Muscle of arm (tissue), 14 donors: ENCODE measurements around the gene SCGB1D4. TPM values are rescaled to one million over a fixed set of nuclear protein-coding genes. Genes with fewer than 3 reads are reported as not detected.
"Not testable (repeated sequence)": the region's sequence is repeated elsewhere in the genome, so short reads cannot be mapped to it uniquely, and the experiment has no call there.

Source experiments
- DNase-seq: peaks from one replicate; pipeline ENCODE4 v3.0.0-alpha.2; 2013
- long read RNA-seq, 11 donors: transcript quantifications; one replicate each; lab custom pipeline, GENCODE V29; 2026
- polyA plus RNA-seq, 12 donors: library from polyadenylated mRNA; unstranded; fragments of 120-200 nt; gene quantifications; one replicate each; pipeline ENCODE4 v1.2.1, GENCODE V29; 2013; ENCODE audit not compliant: insufficient read length in 12 of 12

Gene SCGB1D4
- polyA plus RNA-seq = not detected
- long read RNA-seq, donor 1 = 0 reads
- long read RNA-seq, donor 2 = 0 reads
- long read RNA-seq, donor 3 = 0 reads
- long read RNA-seq, donor 4 = 0 reads
- long read RNA-seq, donor 5 = 0 reads
- long read RNA-seq, donor 6 = 0 reads
- long read RNA-seq, donor 7 = 0 reads
- long read RNA-seq, donor 8 = 0 reads
- long read RNA-seq, donor 9 = 0 reads
- long read RNA-seq, donor 10 = 0 reads
- long read RNA-seq, donor 11 = 0 reads

- no peak for DNase-seq
Measured at GRCh38 chr11:62298975-62299374, at the start of gene SCGB1D4. Gene SCGB1D4, minus strand, starts transcription at chr11:62299075. Its CDS starts 65 bp downstream, at chr11:62299010.

GRCh38 chr11:62345861-62346260 is 47.0 kb upstream of the SCGB1D4 start:
- no peak for DNase-seq

- no peak for DNase-seq
Measured at GRCh38 chr11:62344210-62344609, 45.3 kb upstream of the SCGB1D4 start.

- not testable (repeated sequence) for DNase-seq
Measured at GRCh38 chr11:62343646-62344190, 44.8 kb upstream of the SCGB1D4 start.

- no peak for DNase-seq
Measured at GRCh38 chr11:62341588-62341987, 42.7 kb upstream of the SCGB1D4 start.

- DNase-seq = peak; percentile 30
Measured at GRCh38 chr11:62340269-62340901, 41.5 kb upstream of the SCGB1D4 start.

- no peak for DNase-seq
Measured at GRCh38 chr11:62338218-62338617, 39.3 kb upstream of the SCGB1D4 start.

- DNase-seq = peak; percentile 69
Measured at GRCh38 chr11:62337303-62338181, 38.7 kb upstream of the SCGB1D4 start, which contains the start of gene ASRGL1. Gene ASRGL1, plus strand, starts transcription at chr11:62337448. Its CDS starts 530 bp downstream, at chr11:62337978.

GRCh38 chr11:62336949-62337302 is 38.1 kb upstream of the SCGB1D4 start:
- not testable (repeated sequence) for DNase-seq

GRCh38 chr11:62333768-62334167 is 34.9 kb upstream of the SCGB1D4 start:
- no peak for DNase-seq

GRCh38 chr11:62331264-62331663 is 32.4 kb upstream of the SCGB1D4 start:
- not testable (repeated sequence) for DNase-seq

- not testable (repeated sequence) for DNase-seq
Measured at GRCh38 chr11:62327541-62327940, 28.7 kb upstream of the SCGB1D4 start.

- not testable (repeated sequence) for DNase-seq
Measured at GRCh38 chr11:62326719-62327118, 27.8 kb upstream of the SCGB1D4 start.

- DNase-seq = not testable (repeated sequence)
Measured at GRCh38 chr11:62325781-62326180, 26.9 kb upstream of the SCGB1D4 start.

- peak; percentile 4 for DNase-seq
Measured at GRCh38 chr11:62324731-62325556, 26.1 kb upstream of the SCGB1D4 start.

GRCh38 chr11:62322524-62322923 is 23.6 kb upstream of the SCGB1D4 start:
- no peak for DNase-seq

- no peak for DNase-seq
Measured at GRCh38 chr11:62315431-62315830, 16.6 kb upstream of the SCGB1D4 start.

GRCh38 chr11:62309991-62310390 is 11.1 kb upstream of the SCGB1D4 start:
- DNase-seq = no peak

- DNase-seq = no peak
Measured at GRCh38 chr11:62307950-62308349, 9.1 kb upstream of the SCGB1D4 start.

GRCh38 chr11:62306227-62306626 is 7.4 kb upstream of the SCGB1D4 start:
- no peak for DNase-seq

GRCh38 chr11:62295504-62295903 is 3.4 kb downstream of the SCGB1D4 start:
- peak; percentile 7 for DNase-seq
